ENCODE results near the gene CAPN3.

- TF ChIP-seq POLR2A (IDR thresholded peaks at IDR 0.05) (no peak), POLR2AphosphoS5 (IDR thresholded peaks at IDR 0.05) (no peak)
- TF ChIP-seq, protein P1, sequence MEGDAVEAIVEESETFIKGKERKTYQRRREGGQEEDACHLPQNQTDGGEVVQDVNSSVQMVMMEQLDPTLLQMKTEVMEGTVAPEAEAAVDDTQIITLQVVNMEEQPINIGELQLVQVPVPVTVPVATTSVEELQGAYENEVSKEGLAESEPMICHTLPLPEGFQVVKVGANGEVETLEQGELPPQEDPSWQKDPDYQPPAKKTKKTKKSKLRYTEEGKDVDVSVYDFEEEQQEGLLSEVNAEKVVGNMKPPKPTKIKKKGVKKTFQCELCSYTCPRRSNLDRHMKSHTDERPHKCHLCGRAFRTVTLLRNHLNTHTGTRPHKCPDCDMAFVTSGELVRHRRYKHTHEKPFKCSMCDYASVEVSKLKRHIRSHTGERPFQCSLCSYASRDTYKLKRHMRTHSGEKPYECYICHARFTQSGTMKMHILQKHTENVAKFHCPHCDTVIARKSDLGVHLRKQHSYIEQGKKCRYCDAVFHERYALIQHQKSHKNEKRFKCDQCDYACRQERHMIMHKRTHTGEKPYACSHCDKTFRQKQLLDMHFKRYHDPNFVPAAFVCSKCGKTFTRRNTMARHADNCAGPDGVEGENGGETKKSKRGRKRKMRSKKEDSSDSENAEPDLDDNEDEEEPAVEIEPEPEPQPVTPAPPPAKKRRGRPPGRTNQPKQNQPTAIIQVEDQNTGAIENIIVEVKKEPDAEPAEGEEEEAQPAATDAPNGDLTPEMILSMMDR (IDR thresholded peaks at IDR 0.05): no peak
These were observed 36.5 kb downstream of the CAPN3 start for GRCh38 chr15:42395838-42396237.

Measured in breast epithelium (tissue), 3 donors.